Measurements from ENCODE around the gene PHF24.

GRCh38 chr9:34989003-34989945 lies 31.2 kb downstream of the PHF24 start, which contains the start of gene DNAJB5:
- peak; percentile 57 for TF ChIP-seq FOS (IDR thresholded peaks at IDR 0.05; ENCODE audit: low read depth, low read length)
- TF ChIP-seq, protein P1, sequence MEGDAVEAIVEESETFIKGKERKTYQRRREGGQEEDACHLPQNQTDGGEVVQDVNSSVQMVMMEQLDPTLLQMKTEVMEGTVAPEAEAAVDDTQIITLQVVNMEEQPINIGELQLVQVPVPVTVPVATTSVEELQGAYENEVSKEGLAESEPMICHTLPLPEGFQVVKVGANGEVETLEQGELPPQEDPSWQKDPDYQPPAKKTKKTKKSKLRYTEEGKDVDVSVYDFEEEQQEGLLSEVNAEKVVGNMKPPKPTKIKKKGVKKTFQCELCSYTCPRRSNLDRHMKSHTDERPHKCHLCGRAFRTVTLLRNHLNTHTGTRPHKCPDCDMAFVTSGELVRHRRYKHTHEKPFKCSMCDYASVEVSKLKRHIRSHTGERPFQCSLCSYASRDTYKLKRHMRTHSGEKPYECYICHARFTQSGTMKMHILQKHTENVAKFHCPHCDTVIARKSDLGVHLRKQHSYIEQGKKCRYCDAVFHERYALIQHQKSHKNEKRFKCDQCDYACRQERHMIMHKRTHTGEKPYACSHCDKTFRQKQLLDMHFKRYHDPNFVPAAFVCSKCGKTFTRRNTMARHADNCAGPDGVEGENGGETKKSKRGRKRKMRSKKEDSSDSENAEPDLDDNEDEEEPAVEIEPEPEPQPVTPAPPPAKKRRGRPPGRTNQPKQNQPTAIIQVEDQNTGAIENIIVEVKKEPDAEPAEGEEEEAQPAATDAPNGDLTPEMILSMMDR (conservative IDR thresholded peaks at IDR 0.05; ENCODE audit: low read depth, low read length): no peak
- TF ChIP-seq POLR2A (IDR thresholded peaks at IDR 0.05; ENCODE audit: low read depth, low read length): peak; percentile 91; the same call in 1 of the 2 replicates
- TF ChIP-seq, protein P2, sequence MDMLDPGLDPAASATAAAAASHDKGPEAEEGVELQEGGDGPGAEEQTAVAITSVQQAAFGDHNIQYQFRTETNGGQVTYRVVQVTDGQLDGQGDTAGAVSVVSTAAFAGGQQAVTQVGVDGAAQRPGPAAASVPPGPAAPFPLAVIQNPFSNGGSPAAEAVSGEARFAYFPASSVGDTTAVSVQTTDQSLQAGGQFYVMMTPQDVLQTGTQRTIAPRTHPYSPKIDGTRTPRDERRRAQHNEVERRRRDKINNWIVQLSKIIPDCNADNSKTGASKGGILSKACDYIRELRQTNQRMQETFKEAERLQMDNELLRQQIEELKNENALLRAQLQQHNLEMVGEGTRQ (IDR thresholded peaks at IDR 0.05; ENCODE audit: low read depth, low read length): peak; percentile 61
- TF ChIP-seq RAD21 (IDR thresholded peaks at IDR 0.05; ENCODE audit: low read length): no peak
- TF ChIP-seq RFX5 (IDR thresholded peaks at IDR 0.05; ENCODE audit: low read depth, low read length): no peak
